C4-2B (cell line): ENCODE data around the gene SLC39A7.

Experiments used
- H3K27ac ChIP-seq: fragments of 450-650 bp; 2 replicates; pipeline ENCODE4 v1.5.1; 2017
- ZFX ChIP-seq: fragments of 450-650 bp; IDR thresholded peaks from 2 replicates; pipeline ENCODE4 v1.6.1; 2017
- TF ChIP-seq, protein P1 (sequence below): fragments of 450-650 bp; conservative IDR thresholded peaks from 2 replicates; pipeline ENCODE4 v1.5.1; 2017; ENCODE audit warnings: mild to moderate bottlenecking

The SLC39A7 gene

DNA sequence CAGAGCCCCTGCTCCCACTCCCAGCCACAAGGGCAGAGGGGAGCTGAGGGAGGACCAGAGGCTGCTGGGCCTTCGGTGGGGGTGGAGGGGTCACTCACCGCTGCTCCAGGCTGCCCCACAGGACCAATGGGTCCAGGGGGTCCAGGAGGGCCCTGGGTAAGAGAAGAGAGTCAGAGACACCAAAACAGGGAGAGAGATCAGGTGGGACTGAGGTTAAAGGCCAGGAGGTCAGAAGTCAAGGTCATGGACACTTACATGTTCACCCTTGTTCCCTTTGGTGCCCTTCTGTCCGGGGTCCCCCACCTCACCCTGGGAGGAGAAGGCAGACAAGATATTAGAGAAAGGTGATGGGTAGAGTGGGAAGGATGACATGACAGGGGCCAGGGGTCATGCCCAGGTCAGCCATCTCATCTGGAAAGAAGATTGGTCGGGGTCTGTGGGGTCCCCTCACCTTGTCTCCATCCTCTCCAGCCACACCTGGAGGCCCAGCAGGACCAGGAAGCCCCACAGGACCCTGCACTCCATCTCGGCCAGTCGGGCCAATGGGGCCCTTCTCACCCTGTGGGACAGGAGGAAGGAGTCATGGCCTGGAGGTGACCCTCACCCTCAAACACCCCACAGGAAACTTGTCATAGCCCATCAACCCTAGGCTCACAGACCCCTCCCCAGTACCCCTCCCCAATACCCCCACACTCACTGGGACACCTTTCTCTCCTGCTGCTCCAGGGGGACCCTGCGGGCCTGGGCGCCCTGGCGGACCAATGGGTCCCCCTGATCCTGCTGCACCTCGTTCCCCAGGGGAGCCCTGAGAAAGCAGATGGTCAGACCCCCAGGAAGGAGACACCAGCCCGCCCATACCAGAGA is 29.4 kb upstream of the SLC39A7 start:
- TF ChIP-seq, protein P1, sequence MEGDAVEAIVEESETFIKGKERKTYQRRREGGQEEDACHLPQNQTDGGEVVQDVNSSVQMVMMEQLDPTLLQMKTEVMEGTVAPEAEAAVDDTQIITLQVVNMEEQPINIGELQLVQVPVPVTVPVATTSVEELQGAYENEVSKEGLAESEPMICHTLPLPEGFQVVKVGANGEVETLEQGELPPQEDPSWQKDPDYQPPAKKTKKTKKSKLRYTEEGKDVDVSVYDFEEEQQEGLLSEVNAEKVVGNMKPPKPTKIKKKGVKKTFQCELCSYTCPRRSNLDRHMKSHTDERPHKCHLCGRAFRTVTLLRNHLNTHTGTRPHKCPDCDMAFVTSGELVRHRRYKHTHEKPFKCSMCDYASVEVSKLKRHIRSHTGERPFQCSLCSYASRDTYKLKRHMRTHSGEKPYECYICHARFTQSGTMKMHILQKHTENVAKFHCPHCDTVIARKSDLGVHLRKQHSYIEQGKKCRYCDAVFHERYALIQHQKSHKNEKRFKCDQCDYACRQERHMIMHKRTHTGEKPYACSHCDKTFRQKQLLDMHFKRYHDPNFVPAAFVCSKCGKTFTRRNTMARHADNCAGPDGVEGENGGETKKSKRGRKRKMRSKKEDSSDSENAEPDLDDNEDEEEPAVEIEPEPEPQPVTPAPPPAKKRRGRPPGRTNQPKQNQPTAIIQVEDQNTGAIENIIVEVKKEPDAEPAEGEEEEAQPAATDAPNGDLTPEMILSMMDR = no peak
- TF ChIP-seq ZFX = no peak
- H3K27ac ChIP-seq = no peak overlapping the region

DNA sequence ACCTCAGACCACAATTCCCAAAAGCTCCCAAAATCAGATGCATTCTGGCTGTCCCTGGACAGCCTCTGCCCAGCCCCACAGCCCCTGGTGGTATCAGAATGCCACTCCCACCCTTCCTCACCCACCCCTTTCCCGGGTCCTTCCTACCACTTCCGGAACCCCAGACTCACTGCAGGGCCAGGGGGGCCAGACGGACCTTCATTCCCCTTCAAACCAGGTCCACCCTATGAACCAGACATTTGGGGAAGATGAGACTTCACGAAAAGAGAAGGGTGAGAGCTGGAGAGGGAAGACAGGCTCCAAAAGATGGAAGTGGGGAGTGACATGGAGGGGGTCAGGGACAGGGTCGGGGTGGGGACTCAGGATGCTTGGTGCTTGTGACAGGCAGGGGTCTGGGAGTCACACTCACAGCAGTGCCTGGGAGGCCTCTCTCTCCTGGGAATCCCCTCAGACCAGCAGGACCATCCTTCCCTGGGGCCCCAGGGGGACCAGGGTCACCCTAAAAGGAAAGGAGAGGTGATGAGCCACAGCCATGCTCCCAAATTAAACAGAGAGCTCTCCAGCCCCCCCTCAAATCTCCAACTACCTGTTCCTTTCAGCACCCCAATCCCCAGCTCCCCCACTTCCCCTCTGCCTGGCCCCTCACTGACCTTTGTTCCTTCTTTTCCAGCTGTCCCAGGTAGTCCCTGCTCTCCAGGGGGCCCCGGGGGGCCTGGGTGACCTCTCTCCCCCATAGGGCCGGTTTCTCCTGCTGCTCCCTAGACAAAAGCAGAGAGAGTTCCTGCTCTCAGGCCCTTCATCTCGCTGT is 28.6 kb upstream of the SLC39A7 start:
- TF ChIP-seq, protein P1 = no peak
- no peak for TF ChIP-seq ZFX
- H3K27ac ChIP-seq = no peak overlapping the region

DNA sequence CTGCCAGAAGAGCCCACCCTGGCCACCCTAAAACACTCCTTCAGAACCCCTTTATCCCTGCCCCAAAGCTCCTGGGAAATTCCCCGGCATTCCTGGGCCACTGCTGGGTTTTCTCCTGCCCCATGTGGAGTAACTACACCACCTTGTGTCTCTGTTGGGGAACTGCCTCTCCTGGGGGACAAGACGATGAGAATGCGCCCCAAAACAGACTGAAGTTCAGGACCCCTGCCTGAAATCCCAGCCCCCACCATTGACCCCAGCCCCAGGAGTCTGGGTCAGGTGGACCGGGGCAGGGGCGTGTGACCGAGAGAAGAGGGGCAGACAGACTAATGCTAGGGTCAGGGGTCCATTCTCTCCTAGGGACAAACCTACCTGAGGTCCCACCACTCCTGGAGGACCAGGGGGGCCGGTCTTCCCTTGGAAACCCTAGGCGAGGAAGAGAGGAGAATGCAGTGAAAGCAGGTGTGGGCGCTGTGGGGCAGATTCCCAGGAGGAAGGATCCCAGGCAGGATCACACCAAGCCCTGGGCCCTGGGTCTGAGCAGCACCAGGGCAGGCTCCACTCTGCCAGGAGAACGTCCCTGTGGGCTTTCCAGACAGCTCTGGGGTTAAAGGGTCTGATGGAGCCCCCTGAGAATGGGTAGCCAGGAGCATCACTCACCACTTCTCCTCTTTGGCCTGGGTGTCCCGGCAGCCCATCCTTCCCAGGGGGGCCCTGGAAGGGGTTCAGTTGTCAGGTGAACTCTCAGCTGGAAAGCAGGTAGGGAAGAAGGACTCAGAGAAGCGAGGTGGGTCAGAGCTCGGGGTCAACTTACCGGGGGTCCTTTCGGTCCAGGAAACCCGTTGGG is 27.8 kb upstream of the SLC39A7 start:
- no peak overlapping the region for H3K27ac ChIP-seq
- TF ChIP-seq ZFX = no peak
- TF ChIP-seq, protein P1 = no peak; the same call in 1 of the 2 replicates

DNA sequence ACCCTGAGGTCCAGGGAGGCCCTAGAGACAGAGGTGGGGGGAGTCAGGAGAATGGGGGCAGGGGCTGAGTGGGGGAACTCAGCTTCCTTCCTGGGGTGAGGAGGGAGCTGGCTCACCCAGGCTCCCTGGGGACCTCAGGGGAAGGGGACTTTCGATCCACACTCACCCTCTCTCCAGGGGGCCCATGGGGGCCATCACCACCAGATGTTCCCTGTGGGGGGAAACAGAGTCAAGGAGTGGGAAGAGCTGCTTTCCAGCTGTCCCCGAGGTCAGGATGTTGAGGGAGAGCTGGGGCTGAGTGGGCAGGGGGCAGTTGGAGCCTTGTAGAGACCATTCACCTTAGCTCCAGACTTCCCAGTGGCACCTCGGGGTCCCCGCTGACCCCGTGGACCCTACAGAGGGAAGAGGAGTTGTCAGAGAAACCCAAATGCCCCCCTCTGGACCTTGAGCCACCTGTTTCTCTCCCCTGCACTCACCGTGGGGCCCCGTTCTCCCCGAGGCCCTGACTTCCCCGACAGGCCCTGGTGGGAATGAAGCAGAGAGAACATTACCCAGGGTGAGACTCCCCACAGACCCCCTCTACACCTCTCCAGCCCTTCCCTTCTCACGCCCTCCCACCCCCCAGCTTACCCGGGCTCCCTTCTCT is 27.0 kb upstream of the SLC39A7 start:
- TF ChIP-seq, protein P1 = no peak
- no peak for TF ChIP-seq ZFX

DNA sequence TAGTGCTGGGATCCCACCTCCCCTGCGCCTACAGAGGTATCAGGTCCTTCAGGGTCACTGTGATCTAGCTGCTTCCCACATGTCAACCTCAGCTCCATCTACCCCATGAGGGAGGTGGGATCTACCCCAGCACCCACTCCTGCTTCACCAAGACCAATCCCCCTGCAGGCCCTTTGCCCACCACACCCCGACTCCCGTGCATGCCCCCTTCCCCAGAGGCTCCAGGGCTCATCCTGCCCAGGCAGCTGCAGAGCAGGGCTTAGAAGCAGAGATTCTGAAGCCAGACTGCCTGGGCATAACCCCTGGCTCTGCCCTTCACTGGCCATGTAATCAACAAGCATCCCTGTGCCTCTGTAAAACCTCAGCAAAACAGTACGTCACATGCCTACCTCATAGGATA is 25.9 kb upstream of the SLC39A7 start:
- TF ChIP-seq, protein P1 = no peak
- no peak for TF ChIP-seq ZFX
- H3K27ac ChIP-seq = no peak overlapping the region

More for the DNA sequence above, 27.0 kb upstream of the SLC39A7 start:
- H3K27ac ChIP-seq = no peak overlapping the region

DNA sequence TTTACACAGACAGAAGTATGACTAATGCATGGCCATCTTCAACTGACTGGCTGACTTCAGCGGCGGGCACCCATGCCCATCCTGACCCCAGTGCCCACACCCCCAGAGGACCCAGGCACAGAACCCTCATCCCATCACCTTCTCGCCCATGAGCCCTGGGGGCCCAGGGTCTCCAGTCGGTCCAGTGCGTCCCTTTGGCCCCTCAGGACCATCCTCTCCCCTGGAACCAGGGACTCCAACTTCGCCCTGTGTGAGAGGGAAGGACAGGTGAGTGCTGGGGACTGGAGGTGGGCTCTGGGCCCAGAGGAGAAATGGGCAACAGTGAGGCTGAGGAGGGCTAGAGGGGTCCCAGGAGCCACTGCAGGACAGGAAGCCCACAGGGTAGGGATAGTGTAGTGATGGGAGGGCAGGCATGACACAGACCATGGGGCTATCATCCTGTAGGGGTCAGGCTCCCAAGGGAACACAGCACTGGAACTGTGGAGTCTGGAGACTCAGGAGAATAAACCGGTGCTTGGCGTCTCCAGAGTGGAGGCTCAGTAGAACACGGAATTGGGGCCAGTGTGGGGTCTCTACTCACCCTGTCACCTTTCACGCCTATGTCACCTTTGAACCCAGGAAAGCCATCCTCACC is 25.1 kb upstream of the SLC39A7 start:
- no peak for TF ChIP-seq ZFX
- TF ChIP-seq, protein P1 = no peak
- no peak overlapping the region for H3K27ac ChIP-seq
